Omental fat pad (tissue), 4 donors: ENCODE measurements around the gene SMAD5. TPM values are rescaled to one million over a fixed set of nuclear protein-coding genes. Genes with fewer than 3 reads are reported as not detected.

Source experiments
- ATAC-seq: fragments of 150-250 bp; one replicate; pipeline ENCODE4 v1.9.1; 2016; ENCODE audit warnings: mild to moderate bottlenecking, moderate library complexity; ENCODE audit not compliant: low FRiP score
- DNase-seq: peaks from one replicate; pipeline ENCODE4 v3.0.0-alpha.2; 2019; ENCODE audit warnings: low spot score
- total RNA-seq, 4 donors: library from RNA; depleted of rRNA; stranded (reverse); fragments of >200 nt; gene quantifications; one replicate each; pipeline ENCODE4 v1.1.0, GENCODE V29; 2016
- TF ChIP-seq, protein P1 (sequence below), 3 donors: fragments of 450-650 bp; IDR thresholded peaks; one replicate each; pipeline ENCODE4 v1.5.1; 2016 to 2017; ENCODE audit warnings: antibody characterized with exemption in 3 of 3, mild to moderate bottlenecking in 3 of 3, moderate library complexity in 2 of 3

Gene SMAD5
- total RNA-seq, 4 donors from 2014 or later: 36.9 to 64.9 (median 43.1) TPM

DNA sequence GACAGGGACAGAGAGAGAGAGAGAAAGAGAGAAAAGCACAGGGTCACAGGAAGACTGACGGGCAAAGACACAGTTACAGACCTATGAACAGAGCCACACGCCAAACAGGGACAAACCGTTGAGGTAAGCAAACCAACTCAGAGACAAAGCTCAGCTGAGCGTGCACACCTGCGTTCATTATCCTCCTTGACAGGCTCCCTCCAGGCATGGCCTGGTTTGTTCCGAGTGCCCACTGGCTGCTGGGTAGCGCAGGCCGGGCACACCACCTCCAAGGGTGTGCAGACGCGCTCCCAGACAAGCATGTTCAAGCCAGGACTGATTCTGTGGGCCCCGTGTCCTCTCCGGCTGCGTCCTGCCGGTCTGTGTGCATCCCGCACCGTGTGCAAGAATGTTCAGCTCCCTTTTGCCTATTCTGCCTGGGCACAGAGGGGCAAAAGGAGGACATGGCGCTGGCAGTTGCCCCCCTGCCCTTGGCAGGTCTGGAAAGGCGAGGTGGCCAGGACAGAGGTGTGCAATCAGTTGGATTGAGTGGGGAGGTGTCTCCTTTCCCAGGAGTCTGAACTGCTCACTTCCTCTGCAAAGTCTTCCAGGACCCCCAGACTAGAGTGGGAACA, 60.8 kb downstream of the SMAD5 start:
- no peak for DNase-seq
- no peak for ATAC-seq

DNA sequence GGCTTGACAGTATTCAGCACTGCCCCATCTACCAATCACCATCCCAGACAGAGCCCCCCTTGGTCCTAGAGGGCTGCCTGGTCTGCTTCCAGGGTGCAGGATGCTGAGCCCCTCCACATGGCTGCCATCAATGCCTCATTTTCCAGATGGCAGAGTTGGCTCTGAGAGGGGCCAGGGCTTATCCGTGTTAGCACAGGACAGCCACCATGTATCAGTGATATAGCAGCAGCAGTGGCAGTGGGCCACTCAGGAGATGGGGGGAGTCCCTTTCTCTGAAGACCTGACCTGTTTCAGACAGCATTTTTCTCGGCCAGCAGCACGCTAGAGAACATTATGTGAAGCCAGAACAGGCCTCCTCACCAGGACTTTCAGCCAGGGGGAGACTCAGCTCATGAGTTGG, 61.9 kb downstream of the SMAD5 start:
- DNase-seq: no peak
- no peak for ATAC-seq
- TF ChIP-seq, protein P1, sequence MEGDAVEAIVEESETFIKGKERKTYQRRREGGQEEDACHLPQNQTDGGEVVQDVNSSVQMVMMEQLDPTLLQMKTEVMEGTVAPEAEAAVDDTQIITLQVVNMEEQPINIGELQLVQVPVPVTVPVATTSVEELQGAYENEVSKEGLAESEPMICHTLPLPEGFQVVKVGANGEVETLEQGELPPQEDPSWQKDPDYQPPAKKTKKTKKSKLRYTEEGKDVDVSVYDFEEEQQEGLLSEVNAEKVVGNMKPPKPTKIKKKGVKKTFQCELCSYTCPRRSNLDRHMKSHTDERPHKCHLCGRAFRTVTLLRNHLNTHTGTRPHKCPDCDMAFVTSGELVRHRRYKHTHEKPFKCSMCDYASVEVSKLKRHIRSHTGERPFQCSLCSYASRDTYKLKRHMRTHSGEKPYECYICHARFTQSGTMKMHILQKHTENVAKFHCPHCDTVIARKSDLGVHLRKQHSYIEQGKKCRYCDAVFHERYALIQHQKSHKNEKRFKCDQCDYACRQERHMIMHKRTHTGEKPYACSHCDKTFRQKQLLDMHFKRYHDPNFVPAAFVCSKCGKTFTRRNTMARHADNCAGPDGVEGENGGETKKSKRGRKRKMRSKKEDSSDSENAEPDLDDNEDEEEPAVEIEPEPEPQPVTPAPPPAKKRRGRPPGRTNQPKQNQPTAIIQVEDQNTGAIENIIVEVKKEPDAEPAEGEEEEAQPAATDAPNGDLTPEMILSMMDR (IDR thresholded peaks at IDR 0.05): no peak

More for the DNA sequence above, 60.8 kb downstream of the SMAD5 start:
- TF ChIP-seq, protein P1 (IDR thresholded peaks at IDR 0.05): no peak

DNA sequence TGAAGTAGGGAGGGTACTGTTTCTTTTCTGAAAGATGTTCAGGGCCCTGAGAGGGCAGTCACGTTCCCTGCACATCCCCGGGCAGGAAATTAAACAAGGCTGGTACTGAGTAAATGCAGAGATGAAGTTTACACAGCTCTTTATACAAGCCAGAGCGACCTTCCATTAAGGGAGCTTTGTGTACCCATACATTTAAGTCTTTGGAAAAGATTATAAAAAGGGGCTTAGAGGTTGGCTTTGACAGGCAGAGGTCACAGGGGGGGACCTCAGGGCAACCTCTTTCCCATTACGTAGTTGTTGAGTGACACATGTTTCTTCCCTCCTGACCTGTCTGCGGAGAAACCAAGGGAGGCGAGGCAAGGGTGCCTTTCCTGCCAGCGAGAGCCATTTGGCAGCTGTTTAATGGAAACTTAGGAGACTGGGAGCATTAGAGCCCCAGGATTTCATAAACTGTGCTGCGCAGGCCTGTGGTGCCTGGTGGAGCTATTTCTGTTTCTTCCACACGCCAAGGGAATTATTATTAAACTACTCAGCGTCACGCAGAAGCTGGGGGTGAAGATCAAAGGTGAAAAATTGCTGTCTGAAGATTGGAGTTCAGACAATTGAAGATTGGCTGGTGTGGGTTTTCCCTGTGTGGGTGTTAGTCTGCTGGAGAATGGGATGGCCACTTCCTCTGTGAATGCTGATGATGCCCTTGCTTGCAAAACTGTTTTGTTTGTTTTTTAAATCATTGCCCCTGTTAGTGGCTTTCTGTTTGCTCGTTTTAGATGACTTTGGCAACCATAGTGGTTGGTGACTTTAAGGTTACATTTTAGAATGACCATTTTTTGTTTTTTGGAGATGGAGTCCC, 63.6 kb downstream of the SMAD5 start:
- TF ChIP-seq, protein P1 (IDR thresholded peaks at IDR 0.05): no peak
- DNase-seq (no peak), ATAC-seq (no peak)

DNA sequence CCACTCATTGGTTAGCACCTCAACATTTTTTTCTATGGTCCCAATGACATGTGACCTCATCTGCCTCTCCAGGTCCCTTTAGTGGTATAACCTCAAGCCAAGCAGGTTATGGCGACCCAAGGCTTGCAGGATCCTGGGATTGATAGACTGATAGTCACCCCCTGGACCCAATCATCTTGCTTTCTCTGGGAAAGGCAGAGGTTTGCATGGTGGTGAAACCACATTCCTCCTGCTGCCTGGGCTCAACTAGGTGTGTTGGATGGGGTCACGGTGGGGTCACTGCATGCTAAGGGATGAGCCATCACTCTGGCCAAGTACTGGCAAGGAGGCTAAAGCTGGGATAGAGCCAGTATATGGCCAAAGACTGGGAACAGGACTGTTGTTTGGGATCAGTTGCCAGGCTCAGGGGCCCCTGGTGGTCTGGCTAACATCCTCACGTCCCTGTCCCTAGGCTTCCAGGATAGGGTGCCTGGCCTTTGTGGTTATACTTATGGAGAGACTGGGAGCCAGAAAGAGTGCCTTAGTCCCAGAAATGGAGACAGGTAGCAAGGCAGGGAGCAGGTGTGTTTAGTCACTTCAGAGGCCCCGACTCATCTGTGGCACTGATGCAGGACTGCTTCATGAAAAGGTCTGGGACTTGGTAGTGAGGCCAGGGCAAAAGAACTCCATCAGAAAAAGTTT, 65.0 kb downstream of the SMAD5 start:
- TF ChIP-seq, protein P1 (IDR thresholded peaks at IDR 0.05): no peak
- DNase-seq: no peak
- no peak for ATAC-seq

DNA sequence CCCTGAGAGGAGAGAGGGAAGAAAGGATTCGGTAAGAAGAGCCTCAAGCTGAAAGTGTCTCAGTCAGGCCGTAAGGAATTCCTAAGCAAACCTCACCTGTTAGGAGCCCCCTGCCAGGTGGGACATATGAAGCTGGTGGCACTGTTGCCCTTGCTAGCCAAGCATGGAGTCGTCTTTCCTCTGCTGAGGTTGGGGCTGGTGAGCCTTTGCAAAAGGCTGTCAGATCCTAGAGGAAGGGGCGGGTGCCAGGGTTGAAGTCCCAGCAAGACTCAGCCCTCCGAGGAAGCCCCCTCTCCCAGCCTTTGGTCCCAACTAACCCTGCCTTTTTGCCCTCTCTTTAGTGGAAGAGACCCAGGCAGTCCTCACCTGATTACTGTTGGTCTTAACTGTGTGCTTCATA, 65.8 kb downstream of the SMAD5 start:
- ATAC-seq: no peak
- no peak for DNase-seq
- TF ChIP-seq, protein P1 (IDR thresholded peaks at IDR 0.05): no peak

DNA sequence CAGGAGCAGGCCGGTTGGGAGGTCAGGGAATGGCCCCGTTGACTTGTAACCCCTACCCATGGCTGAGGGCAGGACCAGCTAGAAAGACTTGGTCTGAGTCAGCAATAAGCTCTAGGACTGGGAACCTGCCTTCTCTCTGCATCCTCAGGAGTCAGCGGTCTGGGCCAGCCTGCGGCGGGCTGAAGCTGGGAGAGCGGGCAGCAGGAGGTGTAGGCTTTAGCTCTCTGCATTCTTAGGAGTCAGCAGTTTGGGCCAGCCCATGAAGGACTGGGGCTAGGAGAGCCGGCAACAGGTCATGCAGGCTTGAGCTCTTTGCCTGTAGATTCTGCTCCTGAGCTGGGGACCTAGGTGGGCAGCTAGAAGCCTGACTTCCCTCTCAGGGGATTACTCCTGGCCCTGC, 66.8 kb downstream of the SMAD5 start:
- ATAC-seq (no peak), DNase-seq (no peak)
- TF ChIP-seq, protein P1 (IDR thresholded peaks at IDR 0.05): no peak
